Measurements from ENCODE around the gene SLC2A10. TPM values are rescaled to one million over a fixed set of nuclear protein-coding genes. Genes with fewer than 3 reads are reported as not detected.

Gene SLC2A10
- total RNA-seq, 2 donors from 2014 or later, result not detected

- Mint-ChIP-seq H3K27ac (no peak overlapping the region), H3K27me3 (no peaks in the 10 kb centered on the region), H3K9me3 (peaks cover 7% of the 10 kb centered on the region), H3K4me3 (no peak overlapping the region), H3K36me3 (ENCODE audit: low read depth) (no peaks in the 10 kb centered on the region), H3K4me1 (no peaks in the 10 kb centered on the region)
- ATAC-seq (replicated peaks), result no peak
These were observed 13.0 kb downstream of the SLC2A10 start for GRCh38 chr20:46722450-46722849.

- no peaks in the 10 kb centered on the region for H3K36me3 Mint-ChIP-seq (ENCODE audit: low read depth)
- peaks cover 7% of the 10 kb centered on the region for H3K9me3 Mint-ChIP-seq
- H3K4me3 Mint-ChIP-seq, result no peak overlapping the region
- no peaks in the 10 kb centered on the region for H3K4me1 Mint-ChIP-seq
- ATAC-seq (replicated peaks), result no peak
- no peak overlapping the region for H3K27ac Mint-ChIP-seq
- no peaks in the 10 kb centered on the region for H3K27me3 Mint-ChIP-seq
These were observed 13.6 kb downstream of the SLC2A10 start for GRCh38 chr20:46723039-46723438.

- no peak for ATAC-seq (replicated peaks)
- Mint-ChIP-seq H3K27ac (no peak overlapping the region), H3K9me3 (peaks cover 7% of the 10 kb centered on the region), H3K27me3 (no peaks in the 10 kb centered on the region), H3K4me1 (no peaks in the 10 kb centered on the region), H3K4me3 (no peak overlapping the region), H3K36me3 (ENCODE audit: low read depth) (no peaks in the 10 kb centered on the region)
These were observed 15.0 kb downstream of the SLC2A10 start for GRCh38 chr20:46724343-46724959.

GRCh38 chr20:46725186-46726165 is 16.0 kb downstream of the SLC2A10 start:
- no peak overlapping the region for H3K27ac Mint-ChIP-seq
- peaks cover 6% of the 10 kb centered on the region for H3K27me3 Mint-ChIP-seq
- H3K9me3 Mint-ChIP-seq, result peaks cover 5% of the 10 kb centered on the region
- H3K36me3 Mint-ChIP-seq (ENCODE audit: low read depth), result no peaks in the 10 kb centered on the region
- H3K4me3 Mint-ChIP-seq, result no peak overlapping the region
- peaks cover 3% of the 10 kb centered on the region for H3K4me1 Mint-ChIP-seq
- no peak for ATAC-seq (replicated peaks)

GRCh38 chr20:46731770-46732169 is 22.3 kb downstream of the SLC2A10 start:
- H3K27ac Mint-ChIP-seq, result no peak overlapping the region
- H3K36me3 Mint-ChIP-seq (ENCODE audit: low read depth), result no peaks in the 10 kb centered on the region
- peaks cover 3% of the 10 kb centered on the region for H3K4me1 Mint-ChIP-seq
- no peak for ATAC-seq (replicated peaks)
- peaks cover 14% of the 10 kb centered on the region for H3K27me3 Mint-ChIP-seq
- no peak overlapping the region for H3K4me3 Mint-ChIP-seq
- H3K9me3 Mint-ChIP-seq, result peaks cover 4% of the 10 kb centered on the region

- no peak for ATAC-seq (replicated peaks)
- no peak overlapping the region for H3K4me3 Mint-ChIP-seq
- H3K27me3 Mint-ChIP-seq, result peaks cover 21% of the 10 kb centered on the region
- peaks cover 8% of the 10 kb centered on the region for H3K9me3 Mint-ChIP-seq
- no peaks in the 10 kb centered on the region for H3K36me3 Mint-ChIP-seq (ENCODE audit: low read depth)
- H3K4me1 Mint-ChIP-seq, result no peaks in the 10 kb centered on the region
- no peak overlapping the region for H3K27ac Mint-ChIP-seq
These were observed 26.0 kb downstream of the SLC2A10 start for GRCh38 chr20:46735436-46735835.

- Mint-ChIP-seq H3K27me3 (peaks cover 32% of the 10 kb centered on the region), H3K27ac (no peak overlapping the region), H3K4me3 (no peak overlapping the region), H3K4me1 (no peaks in the 10 kb centered on the region), H3K9me3 (peaks cover 8% of the 10 kb centered on the region), H3K36me3 (ENCODE audit: low read depth) (no peaks in the 10 kb centered on the region)
- no peak for ATAC-seq (replicated peaks)
These were observed 30.2 kb downstream of the SLC2A10 start for GRCh38 chr20:46739431-46740213.

GRCh38 chr20:46740214-46740609 is 30.8 kb downstream of the SLC2A10 start:
- Mint-ChIP-seq H3K9me3 (peaks cover 8% of the 10 kb centered on the region), H3K4me3 (no peak overlapping the region), H3K36me3 (ENCODE audit: low read depth) (no peaks in the 10 kb centered on the region), H3K4me1 (no peaks in the 10 kb centered on the region), H3K27ac (no peak overlapping the region), H3K27me3 (peaks cover 34% of the 10 kb centered on the region)
- no peak for ATAC-seq (replicated peaks)

- H3K4me3 Mint-ChIP-seq, result no peak overlapping the region
- no peaks in the 10 kb centered on the region for H3K36me3 Mint-ChIP-seq (ENCODE audit: low read depth)
- H3K9me3 Mint-ChIP-seq, result peaks cover 8% of the 10 kb centered on the region
- ATAC-seq (replicated peaks), result no peak
- no peak overlapping the region for H3K27ac Mint-ChIP-seq
- peaks cover 47% of the 10 kb centered on the region for H3K27me3 Mint-ChIP-seq
- no peaks in the 10 kb centered on the region for H3K4me1 Mint-ChIP-seq
These were observed 32.6 kb downstream of the SLC2A10 start for GRCh38 chr20:46741924-46742668.

GRCh38 chr20:46742669-46743045 is 33.2 kb downstream of the SLC2A10 start:
- no peaks in the 10 kb centered on the region for H3K36me3 Mint-ChIP-seq (ENCODE audit: low read depth)
- peaks cover 50% of the 10 kb centered on the region for H3K27me3 Mint-ChIP-seq

GRCh38 chr20:46743088-46743487 is 33.6 kb downstream of the SLC2A10 start:
- Mint-ChIP-seq H3K4me3 (no peak overlapping the region), H3K36me3 (ENCODE audit: low read depth) (no peaks in the 10 kb centered on the region), H3K4me1 (no peaks in the 10 kb centered on the region), H3K9me3 (peaks cover 8% of the 10 kb centered on the region), H3K27me3 (peaks cover 50% of the 10 kb centered on the region), H3K27ac (no peak overlapping the region)
- ATAC-seq (replicated peaks), result no peak

More at GRCh38 chr20:46742669-46743045, 33.2 kb downstream of the SLC2A10 start:
- Mint-ChIP-seq H3K4me1 (no peaks in the 10 kb centered on the region), H3K9me3 (peaks cover 8% of the 10 kb centered on the region), H3K27ac (no peak overlapping the region), H3K4me3 (no peak overlapping the region)
- no peak for ATAC-seq (replicated peaks)

GRCh38 chr20:46746956-46747526 is 37.6 kb downstream of the SLC2A10 start:
- no peaks in the 10 kb centered on the region for H3K9me3 Mint-ChIP-seq
- ATAC-seq (replicated peaks), result no peak
- no peak overlapping the region for H3K27ac Mint-ChIP-seq
- H3K36me3 Mint-ChIP-seq (ENCODE audit: low read depth), result no peaks in the 10 kb centered on the region
- H3K27me3 Mint-ChIP-seq, result peaks cover 57% of the 10 kb centered on the region
- H3K4me1 Mint-ChIP-seq, result no peaks in the 10 kb centered on the region
- H3K4me3 Mint-ChIP-seq, result no peak overlapping the region

GRCh38 chr20:46749147-46749546 is 39.7 kb downstream of the SLC2A10 start:
- Mint-ChIP-seq H3K4me3 (no peak overlapping the region), H3K27me3 (peaks cover 45% of the 10 kb centered on the region), H3K4me1 (no peaks in the 10 kb centered on the region), H3K9me3 (no peaks in the 10 kb centered on the region), H3K27ac (no peak overlapping the region), H3K36me3 (ENCODE audit: low read depth) (no peaks in the 10 kb centered on the region)
- no peak for ATAC-seq (replicated peaks)

GRCh38 chr20:46751856-46752255 is 42.4 kb downstream of the SLC2A10 start:
- no peak for ATAC-seq (replicated peaks)
- no peaks in the 10 kb centered on the region for H3K9me3 Mint-ChIP-seq
- H3K4me3 Mint-ChIP-seq, result no peak overlapping the region
- no peak overlapping the region for H3K27ac Mint-ChIP-seq
- H3K4me1 Mint-ChIP-seq, result no peaks in the 10 kb centered on the region
- no peaks in the 10 kb centered on the region for H3K36me3 Mint-ChIP-seq (ENCODE audit: low read depth)
- peaks cover 30% of the 10 kb centered on the region for H3K27me3 Mint-ChIP-seq
